HepG2 (cell line): Measurements from ENCODE around the gene SPAG9. TPM values are rescaled to one million over a fixed set of nuclear protein-coding genes. Genes with fewer than 3 reads are reported as not detected.

Experiments
- ATAC-seq: fragments of 200-7000 bp; cut with Tn5 transposase; 3 replicates; pipeline ENCODE4 v1.9.1; 2020; ENCODE audit warnings: mild to moderate bottlenecking, moderate library complexity
- BruUV-seq: library from RNA; stranded (reverse); fragments of 400-500 nt; replicated peaks from 2 replicates; lab custom pipeline; 2021; lab: Mats Ljungman, UMichigan
- CTCF ChIA-PET: fragments of 300-600 bp; formaldehyde crosslinking; extraction: SDS; loops from one replicate; lab custom pipeline; 2021; ENCODE audit warnings: low total read pairs, inconsistent platforms, low intra/inter-chr PET ratio; lab: Yijun Ruan, JAX
- POLR2A ChIA-PET: fragments of 350-600 bp; sonication (Branson Sonifier 250); formaldehyde crosslinking; loops from one replicate; lab custom pipeline; 2020; ENCODE audit warnings: antibody characterized with exemption, inconsistent platforms; lab: Yijun Ruan, JAX
- DNase-seq: peaks from one replicate; pipeline ENCODE4 v3.0.0-alpha.2; 2015; ENCODE audit warnings: low spot score
- FAIRE-seq: peaks from 3 replicates; lab custom pipeline; 2011; peaks lifted over from hg19 to GRCh38; lab: Jason Lieb, UNC
- H2AFZ ChIP-seq: one replicate; pipeline ENCODE4 v1.6.1; 2011; ENCODE audit warnings: low read length, inconsistent platforms
- H3K27ac ChIP-seq: fragments of 300-600 bp; 3 replicates; pipeline ENCODE4 v1.8.0; 2011; ENCODE audit warnings: mixed run types, mild to moderate bottlenecking, mixed read lengths, low read length, inconsistent platforms; ENCODE audit not compliant: insufficient read depth; ENCODE audit errors: extremely low read length
- H3K27me3 ChIP-seq, 2 experiments: fragments of 200-600 bp in 1 of 2; 2 replicates in 1 of 2; 3 replicates in 1 of 2; pipeline versions ENCODE4 v1.6.0 to v1.8.0; 2011; ENCODE audit warnings: low read length in 2 of 2, mild to moderate bottlenecking in 2 of 2, moderate library complexity in 2 of 2, inconsistent platforms in 1 of 2; ENCODE audit not compliant: insufficient read depth in 2 of 2, control insufficient read depth in 1 of 2
- H3K36me3 ChIP-seq, 2 experiments: fragments of 200-600 bp in 1 of 2; replicated peaks in 1 of 2; 2 replicates in 1 of 2; 3 replicates in 1 of 2; pipeline versions ENCODE4 v1.5.1 to v1.8.0; 2011; ENCODE audit warnings: low read length in 2 of 2, inconsistent platforms in 1 of 2; ENCODE audit not compliant: insufficient read depth in 2 of 2, control insufficient read depth in 1 of 2
- H3K4me1 ChIP-seq: 2 replicates; pipeline ENCODE4 v1.5.1; 2012; ENCODE audit warnings: low read length, inconsistent platforms; ENCODE audit not compliant: insufficient read depth
- H3K4me2 ChIP-seq: 2 replicates; pipeline ENCODE4 v1.6.0; 2011; ENCODE audit warnings: low read depth, low read length, inconsistent platforms
- H3K4me3 ChIP-seq, 3 experiments: fragments of 200-600 bp in 1 of 3; sonication (generic), shearing (Covaris generic) in 1 of 3; replicated peaks in 1 of 3; 2 replicates each; pipeline ENCODE4 v1.5.1; 2011 to 2016; ENCODE audit warnings: low read length in 3 of 3, inconsistent platforms in 2 of 3, low read depth in 2 of 3, mild to moderate bottlenecking in 2 of 3, control low read depth in 1 of 3, mixed read lengths in 1 of 3; ENCODE audit not compliant: insufficient read depth in 1 of 3
- H3K79me2 ChIP-seq: one replicate; pipeline ENCODE4 v1.6.1; 2011; ENCODE audit warnings: low read length, inconsistent platforms; ENCODE audit not compliant: insufficient read depth
- H3K9ac ChIP-seq: 2 replicates; pipeline ENCODE4 v1.6.0; 2011; ENCODE audit warnings: mild to moderate bottlenecking, low read depth, low read length, inconsistent platforms; ENCODE audit not compliant: insufficient read depth
- H3K9me3 ChIP-seq: 2 replicates; pipeline ENCODE4 v1.5.1; 2012; ENCODE audit warnings: mild to moderate bottlenecking, low read length
- H4K20me1 ChIP-seq: 2 replicates; pipeline ENCODE4 v1.6.0; 2011; ENCODE audit warnings: inconsistent platforms, mild to moderate bottlenecking, low read length, moderate library complexity; ENCODE audit not compliant: insufficient read depth
- ARID3A ChIP-seq: IDR thresholded peaks from 2 replicates; pipeline ENCODE4 v1.6.1; 2012; ENCODE audit warnings: low read depth, low read length, improper control_type of control experiment
- ATAD3A ChIP-seq: sonication (generic); formaldehyde crosslinking; IDR thresholded peaks from 2 replicates; pipeline ENCODE4 v1.4.0; 2020; ENCODE audit warnings: missing genetic modification reagents
- ATF1 ChIP-seq: IDR thresholded peaks from 2 replicates; pipeline ENCODE4 v1.6.1; 2016; ENCODE audit warnings: mild to moderate bottlenecking, control low read depth
- CBX1 ChIP-seq: IDR thresholded peaks from one replicate; pipeline ENCODE4 v1.6.1; 2016; ENCODE audit warnings: antibody characterized with exemption, low read depth
- DPF2 ChIP-seq: sonication (generic); formaldehyde crosslinking; IDR thresholded peaks from 2 replicates; pipeline ENCODE4 v1.4.0; 2020; ENCODE audit warnings: mild to moderate bottlenecking, low read depth, missing genetic modification reagents, borderline replicate concordance
- GZF1 ChIP-seq: sonication (generic); formaldehyde crosslinking; IDR thresholded peaks from 2 replicates; pipeline ENCODE4 v1.5.1; 2020; ENCODE audit warnings: mild to moderate bottlenecking, missing genetic modification reagents
- HNRNPL ChIP-seq: fragments of 200-400 bp; formaldehyde crosslinking; IDR thresholded peaks from 2 replicates; pipeline ENCODE4 v1.6.1; 2017; ENCODE audit warnings: mild to moderate bottlenecking, low read depth, low read length
- NAIF1 ChIP-seq: sonication (generic); formaldehyde crosslinking; IDR thresholded peaks from 2 replicates; pipeline ENCODE4 v1.5.0; 2020; ENCODE audit warnings: mild to moderate bottlenecking, missing genetic modification reagents, borderline replicate concordance
- PAX8 ChIP-seq: sonication (generic); formaldehyde crosslinking; IDR thresholded peaks from 2 replicates; pipeline ENCODE4 v1.8.0; 2022; ENCODE audit warnings: mild to moderate bottlenecking, missing genetic modification reagents, borderline replicate concordance
- REPIN1 ChIP-seq: sonication (generic); formaldehyde crosslinking; IDR thresholded peaks from 2 replicates; pipeline ENCODE4 v1.8.0; 2022; ENCODE audit warnings: missing genetic modification reagents, low read depth, mild to moderate bottlenecking, borderline replicate concordance
- SETDB1 ChIP-seq: sonication (generic); formaldehyde crosslinking; IDR thresholded peaks from 2 replicates; pipeline ENCODE4 v1.5.1; 2020; ENCODE audit warnings: missing genetic modification reagents, mild to moderate bottlenecking, borderline replicate concordance
- SSRP1 ChIP-seq: IDR thresholded peaks from 2 replicates; pipeline ENCODE4 v1.6.1; 2016; ENCODE audit warnings: control low read depth
- U2AF1 ChIP-seq: fragments of 200-400 bp; formaldehyde crosslinking; optimal IDR thresholded peaks from 2 replicates; pipeline ENCODE3; 2017; ENCODE audit warnings: mild to moderate bottlenecking, low read depth, low read length
- WGBS: methylation state at CpG from one replicate; pipeline ENCODE4 v1.1.6; 2017; ENCODE audit warnings: low lambda C conversion rate; 5-methylcytosine and 5-hydroxymethylcytosine counted together
- in situ Hi-C: cut with HindIII; loops from 2 replicates; pipeline ENCODE4 v1.10.0; 2017; ENCODE audit warnings: low pct_unique_long_range_greater_than_20kb; ENCODE audit not compliant: extremely low pct_ligation_motif_present
- intact Hi-C: fragments of 100-400 bp; cut with micrococcal nuclease; formaldehyde crosslinking; loops from one replicate; pipeline ENCODE4 v1.10.0; 2022; ENCODE audit not compliant: unreplicated experiment
- polyA plus RNA-seq, 8 experiments: library from polyadenylated mRNA; depleted of rRNA in 3 of 8; stranded (reverse) in 7 of 8; unstranded in 1 of 8; fragments of >200 nt; fragmentation: Illumina TruSeq in 4 of 8; extraction: Trizol in 4 of 8; gene quantifications; 2 replicates each; pipeline versions ENCODE4 v1.2.1 to v1.2.3, GENCODE V29; 2011 to 2016; ENCODE audit warnings: low read depth in 4 of 8, missing spikeins in 1 of 8, mixed read lengths in 1 of 8; ENCODE audit not compliant: insufficient read depth in 1 of 8
- total RNA-seq, 5 experiments: library from RNA; depleted of rRNA; stranded (reverse); fragments of >200 nt; fragmentation: Illumina TruSeq; extraction: Trizol; gene quantifications; 2 replicates each; pipeline ENCODE4 v1.2.3, GENCODE V29; 2016; ENCODE audit warnings: low read depth in 1 of 5
- TF ChIP-seq, protein P1 (sequence below): sonication (generic); formaldehyde crosslinking; IDR thresholded peaks from 2 replicates; pipeline ENCODE4 v1.4.0; 2020; ENCODE audit warnings: missing genetic modification reagents
- TF ChIP-seq, protein P2 (sequence below): sonication (generic); formaldehyde crosslinking; IDR thresholded peaks from 2 replicates; pipeline ENCODE4 v1.4.0; 2020; ENCODE audit warnings: mild to moderate bottlenecking, missing genetic modification reagents

Gene SPAG9
- total and polyA plus RNA-seq, 2 of the 13 experiments (the other 11 are each of a cell fraction or from before 2014, with no cell fraction given), result 43.2 to 78.6 TPM

GRCh38 chr17:50949989-50950877 is 170.4 kb downstream of the SPAG9 start:
- FAIRE-seq (peak; percentile 89), ATAC-seq (peak; percentile 81), DNase-seq (peak; percentile 65)
- no peaks in the 10 kb centered on the region for H3K27me3 ChIP-seq
- 7% methylated on average over 22 of the region's 26 CpGs for WGBS
- no peaks in the 10 kb centered on the region for H4K20me1 ChIP-seq
- peak overlapping the region; percentile 61 for H3K9ac ChIP-seq
- H3K4me3 ChIP-seq, result peak overlapping the region; percentile 10 to 69 (median 27); a peak in 5 of 6 replicates
- no peaks in the 10 kb centered on the region for H3K79me2 ChIP-seq
- no peaks in the 10 kb centered on the region for H3K36me3 ChIP-seq
- H3K9me3 ChIP-seq, result no peaks in the 10 kb centered on the region
- intact Hi-C loops (loop anchor here (1.0 to 10.0 kb wide), 5 partner anchors 45 to 405 kb away; partner anchors contain the start of gene SPATA20), in situ Hi-C loops (loop anchor here (5.0 to 10.0 kb wide), 2 partner anchors 83 to 405 kb away; partner anchors contain the start of genes SPATA20 and TOB1)
- H3K4me1 ChIP-seq, result peaks cover 85% of the 10 kb centered on the region
- H3K27ac ChIP-seq, result peak overlapping the region; percentile 34
- no TSS peak for BruUV-seq
- ChIA-PET CTCF (interaction anchor here (1.5 to 2.2 kb wide), 5 partner anchors 87 to 167 kb away, joined by 4 to 23 read pairs (median 8); no protein-coding TSS in a partner anchor), POLR2A (interaction anchor here (0.8 to 12.2 kb wide), 7 partner anchors 19 to 102 kb away, joined by 3 to 510 read pairs (median 8); partner anchors contain the start of gene TOB1)
- peak overlapping the region; percentile 93 for H3K4me2 ChIP-seq
- peak overlapping the region; percentile 50 for H2AFZ ChIP-seq
- TF ChIP-seq ATAD3A (CRISPR knock-in tag) (no peak), GZF1 (CRISPR knock-in tag) (0 out of 2 replicates have a peak, but pooled peaks have one; percentile 52), PAX8 (CRISPR knock-in tag) (0 out of 2 replicates have a peak, but pooled peaks have one; percentile 65), ATF1 (CRISPR knock-in tag) (no peak), HNRNPL (peak; percentile 85), NAIF1 (no peak), SETDB1 (no peak), SSRP1 (peak; percentile 27; the same call in 1 of the 2 replicates), U2AF1 (no peak), REPIN1 (CRISPR knock-in tag) (peak; percentile 50; the same call in 1 of the 2 replicates), CBX1 (no peak), DPF2 (no peak), ARID3A (no peak)
- TF ChIP-seq, protein P1, sequence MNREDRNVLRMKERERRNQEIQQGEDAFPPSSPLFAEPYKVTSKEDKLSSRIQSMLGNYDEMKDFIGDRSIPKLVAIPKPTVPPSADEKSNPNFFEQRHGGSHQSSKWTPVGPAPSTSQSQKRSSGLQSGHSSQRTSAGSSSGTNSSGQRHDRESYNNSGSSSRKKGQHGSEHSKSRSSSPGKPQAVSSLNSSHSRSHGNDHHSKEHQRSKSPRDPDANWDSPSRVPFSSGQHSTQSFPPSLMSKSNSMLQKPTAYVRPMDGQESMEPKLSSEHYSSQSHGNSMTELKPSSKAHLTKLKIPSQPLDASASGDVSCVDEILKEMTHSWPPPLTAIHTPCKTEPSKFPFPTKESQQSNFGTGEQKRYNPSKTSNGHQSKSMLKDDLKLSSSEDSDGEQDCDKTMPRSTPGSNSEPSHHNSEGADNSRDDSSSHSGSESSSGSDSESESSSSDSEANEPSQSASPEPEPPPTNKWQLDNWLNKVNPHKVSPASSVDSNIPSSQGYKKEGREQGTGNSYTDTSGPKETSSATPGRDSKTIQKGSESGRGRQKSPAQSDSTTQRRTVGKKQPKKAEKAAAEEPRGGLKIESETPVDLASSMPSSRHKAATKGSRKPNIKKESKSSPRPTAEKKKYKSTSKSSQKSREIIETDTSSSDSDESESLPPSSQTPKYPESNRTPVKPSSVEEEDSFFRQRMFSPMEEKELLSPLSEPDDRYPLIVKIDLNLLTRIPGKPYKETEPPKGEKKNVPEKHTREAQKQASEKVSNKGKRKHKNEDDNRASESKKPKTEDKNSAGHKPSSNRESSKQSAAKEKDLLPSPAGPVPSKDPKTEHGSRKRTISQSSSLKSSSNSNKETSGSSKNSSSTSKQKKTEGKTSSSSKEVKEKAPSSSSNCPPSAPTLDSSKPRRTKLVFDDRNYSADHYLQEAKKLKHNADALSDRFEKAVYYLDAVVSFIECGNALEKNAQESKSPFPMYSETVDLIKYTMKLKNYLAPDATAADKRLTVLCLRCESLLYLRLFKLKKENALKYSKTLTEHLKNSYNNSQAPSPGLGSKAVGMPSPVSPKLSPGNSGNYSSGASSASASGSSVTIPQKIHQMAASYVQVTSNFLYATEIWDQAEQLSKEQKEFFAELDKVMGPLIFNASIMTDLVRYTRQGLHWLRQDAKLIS (CRISPR knock-in tag), result no peak
- TF ChIP-seq, protein P2, sequence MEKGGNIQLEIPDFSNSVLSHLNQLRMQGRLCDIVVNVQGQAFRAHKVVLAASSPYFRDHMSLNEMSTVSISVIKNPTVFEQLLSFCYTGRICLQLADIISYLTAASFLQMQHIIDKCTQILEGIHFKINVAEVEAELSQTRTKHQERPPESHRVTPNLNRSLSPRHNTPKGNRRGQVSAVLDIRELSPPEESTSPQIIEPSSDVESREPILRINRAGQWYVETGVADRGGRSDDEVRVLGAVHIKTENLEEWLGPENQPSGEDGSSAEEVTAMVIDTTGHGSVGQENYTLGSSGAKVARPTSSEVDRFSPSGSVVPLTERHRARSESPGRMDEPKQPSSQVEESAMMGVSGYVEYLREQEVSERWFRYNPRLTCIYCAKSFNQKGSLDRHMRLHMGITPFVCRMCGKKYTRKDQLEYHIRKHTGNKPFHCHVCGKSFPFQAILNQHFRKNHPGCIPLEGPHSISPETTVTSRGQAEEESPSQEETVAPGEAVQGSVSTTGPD (CRISPR knock-in tag), result no peak
